IPS DF 6.9 (cell line): ENCODE data around the gene MAPK8IP1.
"Not testable (repeated sequence)": the region's sequence is repeated elsewhere in the genome, so short reads cannot be mapped to it uniquely, and the experiment has no call there.

Experiments used
- DNase-seq: peaks from one replicate; pipeline ENCODE4 v3.0.0-alpha.2; 2013; ENCODE audit warnings: low read depth, low spot score
- H3K27ac ChIP-seq: one replicate; pipeline ENCODE4 v1.5.1; 2013; ENCODE audit warnings: low read length, control low read depth
- H3K27me3 ChIP-seq: 2 replicates; pipeline ENCODE4 v1.6.1; 2013; ENCODE audit warnings: mild to moderate bottlenecking, low read length; ENCODE audit not compliant: control insufficient read depth, insufficient read depth
- H3K36me3 ChIP-seq: 2 replicates; pipeline ENCODE4 v1.6.1; 2013; ENCODE audit warnings: low read length; ENCODE audit not compliant: control insufficient read depth, insufficient read depth
- H3K4me1 ChIP-seq: 2 replicates; pipeline ENCODE4 v1.6.1; 2013; ENCODE audit warnings: low read length; ENCODE audit not compliant: control insufficient read depth, insufficient read depth
- H3K4me3 ChIP-seq: 2 replicates; pipeline ENCODE4 v1.5.1; 2013; ENCODE audit warnings: mild to moderate bottlenecking, low read length
- H3K9me3 ChIP-seq: 2 replicates; pipeline ENCODE4 v1.6.1; 2013; ENCODE audit warnings: low read length, inconsistent platforms; ENCODE audit not compliant: control insufficient read depth, insufficient read depth
- WGBS: extraction: QIAGEN DNeasy Blood & Tissue Kit; methylation state at CpG from one replicate; pipeline ENCODE4 v1.1.7; 2013; ENCODE audit warnings: mixed read lengths, missing lambda C conversion rate; ENCODE audit not compliant: insufficient read length, insufficient coverage; 5-methylcytosine and 5-hydroxymethylcytosine counted together

The MAPK8IP1 gene

DNA sequence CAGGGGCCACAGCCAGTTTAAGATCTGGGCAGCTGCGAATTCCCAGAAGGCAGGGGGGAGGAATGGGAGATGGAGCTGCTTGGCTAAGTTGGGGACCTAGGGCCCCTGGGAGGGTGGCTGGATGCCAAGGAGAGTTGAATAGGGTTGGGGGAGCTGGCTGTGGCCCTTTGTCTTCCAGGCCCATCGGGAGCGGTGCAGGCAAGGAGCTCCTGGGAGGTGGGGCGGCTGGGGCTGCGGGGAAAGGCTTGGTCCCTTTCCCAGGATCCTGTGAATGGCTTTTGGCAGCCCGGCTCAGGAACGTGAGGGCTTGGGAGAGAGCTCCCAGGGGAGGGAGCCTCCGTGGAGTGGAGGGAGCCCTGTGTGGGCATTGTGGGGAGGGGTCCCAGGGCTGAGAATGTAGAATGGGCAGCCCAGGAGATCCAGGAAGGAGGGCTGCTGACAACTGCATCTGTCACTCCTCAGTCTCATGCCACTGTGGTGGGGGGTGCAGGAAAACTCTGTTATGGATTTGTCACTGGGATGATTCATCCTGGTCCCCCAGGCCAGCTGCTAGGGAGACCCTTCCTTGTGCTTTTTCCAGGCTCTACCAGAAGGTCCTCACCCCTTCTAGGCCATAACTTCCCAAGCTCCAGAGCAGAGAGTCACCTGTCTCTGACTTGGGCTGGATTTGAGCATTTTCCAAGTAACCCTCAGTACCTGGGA, 15.6 kb downstream of the MAPK8IP1 start:
- peaks cover 8% of the 10 kb centered on the region for H3K4me1 ChIP-seq
- no CpG with 5 or more reads among the region's 8 CpGs for WGBS
- no peaks in the 10 kb centered on the region for H3K9me3 ChIP-seq
- H3K36me3 ChIP-seq = peaks cover 12% of the 10 kb centered on the region
- no peak overlapping the region for H3K27ac ChIP-seq
- no peak overlapping the region; the same call in 1 of the 2 replicates for H3K4me3 ChIP-seq
- H3K27me3 ChIP-seq = no peaks in the 10 kb centered on the region
- no peak for DNase-seq

DNA sequence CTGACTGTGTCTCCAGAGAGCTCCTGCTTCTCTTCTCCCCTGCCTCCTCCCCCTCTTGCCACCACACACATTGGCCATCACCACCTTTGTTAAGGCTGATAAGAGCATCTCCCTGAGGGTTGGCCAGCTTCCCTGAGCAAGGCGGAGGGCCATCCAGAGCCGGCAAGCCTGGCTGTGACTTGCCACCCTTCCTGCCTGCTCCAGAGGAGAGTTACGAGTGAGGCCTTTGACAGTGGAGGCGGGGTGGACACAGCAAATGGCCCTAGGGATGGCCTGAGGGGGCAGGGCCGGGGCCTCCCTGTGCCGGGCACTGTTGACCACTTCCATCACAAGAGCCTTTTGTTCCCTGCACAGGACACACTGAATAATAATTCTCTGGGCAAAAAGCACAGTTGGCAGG, 16.2 kb downstream of the MAPK8IP1 start:
- Histone ChIP-seq H3K36me3 (peaks cover 12% of the 10 kb centered on the region), H3K27ac (no peak overlapping the region), H3K27me3 (no peaks in the 10 kb centered on the region), H3K9me3 (no peaks in the 10 kb centered on the region), H3K4me3 (no peak overlapping the region), H3K4me1 (peaks cover 7% of the 10 kb centered on the region)
- DNase-seq = no peak
- WGBS = no CpG with 5 or more reads among the region's 6 CpGs

- DNase-seq = no peak
- WGBS = no CpG with 5 or more reads among the region's 56 CpGs
These were observed 17.3 kb downstream of the MAPK8IP1 start for GRCh38 chr11:45902452-45903380.

DNA sequence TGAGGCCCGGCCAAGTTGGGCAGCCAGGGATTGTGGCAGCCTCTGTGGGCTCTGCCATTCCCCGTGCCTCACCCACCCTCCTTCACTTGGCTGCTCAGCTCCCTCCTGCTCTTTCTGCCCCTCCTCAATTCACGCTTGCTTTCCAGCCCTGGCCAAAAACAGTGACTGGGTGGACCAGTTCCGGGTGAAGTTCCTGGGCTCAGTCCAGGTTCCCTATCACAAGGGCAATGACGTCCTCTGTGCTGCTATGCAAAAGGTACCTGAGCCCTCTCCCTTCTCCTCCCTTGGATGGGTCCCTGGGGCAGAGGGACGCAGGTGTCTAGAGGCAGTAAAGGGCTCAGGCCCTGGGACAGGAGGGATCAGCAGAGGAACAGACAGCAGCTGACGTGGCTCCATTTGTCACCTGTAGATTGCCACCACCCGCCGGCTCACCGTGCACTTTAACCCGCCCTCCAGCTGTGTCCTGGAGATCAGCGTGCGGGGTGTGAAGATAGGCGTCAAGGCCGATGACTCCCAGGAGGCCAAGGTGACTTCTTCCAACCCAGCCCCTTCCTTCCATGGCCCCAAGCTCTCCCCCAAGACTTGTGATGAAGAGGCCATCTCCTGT, 19.0 kb downstream of the MAPK8IP1 start:
- H3K4me1 ChIP-seq = peaks cover 4% of the 10 kb centered on the region
- no peaks in the 10 kb centered on the region for H3K9me3 ChIP-seq
- H3K4me3 ChIP-seq = no peak overlapping the region
- H3K27ac ChIP-seq = no peak overlapping the region
- DNase-seq = no peak
- H3K27me3 ChIP-seq = no peaks in the 10 kb centered on the region
- WGBS = no CpG with 5 or more reads among the region's 15 CpGs
- peaks cover 13% of the 10 kb centered on the region for H3K36me3 ChIP-seq

More at GRCh38 chr11:45902452-45903380, 17.3 kb downstream of the MAPK8IP1 start:
- Histone ChIP-seq H3K27ac (no peak overlapping the region), H3K9me3 (no peaks in the 10 kb centered on the region), H3K36me3 (peaks cover 12% of the 10 kb centered on the region), H3K4me3 (no peak overlapping the region), H3K4me1 (peaks cover 4% of the 10 kb centered on the region), H3K27me3 (no peaks in the 10 kb centered on the region)

DNA sequence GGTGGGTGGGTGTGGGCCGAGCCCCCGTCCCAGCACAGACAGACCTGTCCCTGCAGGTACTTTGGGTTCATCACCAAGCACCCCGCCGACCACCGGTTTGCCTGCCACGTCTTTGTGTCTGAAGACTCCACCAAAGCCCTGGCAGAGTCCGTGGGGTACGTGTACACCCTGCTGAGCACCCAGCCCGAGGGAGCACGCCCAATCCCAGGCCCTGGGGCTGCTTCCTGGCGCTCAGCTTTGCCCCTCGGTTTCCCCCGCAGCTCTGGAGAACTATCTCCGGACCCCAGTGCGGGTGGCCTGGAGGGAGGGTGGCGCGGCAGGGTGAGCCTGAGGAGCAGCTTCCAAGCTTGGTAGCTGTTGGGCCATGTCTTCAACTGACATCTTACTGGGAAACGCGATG, 19.6 kb downstream of the MAPK8IP1 start:
- no peaks in the 10 kb centered on the region for H3K9me3 ChIP-seq
- no peak overlapping the region for H3K4me3 ChIP-seq
- H3K27ac ChIP-seq = no peak overlapping the region
- H3K27me3 ChIP-seq = no peaks in the 10 kb centered on the region
- no peak for DNase-seq
- peaks cover 4% of the 10 kb centered on the region for H3K4me1 ChIP-seq
- WGBS = no CpG with 5 or more reads among the region's 19 CpGs
- peaks cover 17% of the 10 kb centered on the region for H3K36me3 ChIP-seq

DNA sequence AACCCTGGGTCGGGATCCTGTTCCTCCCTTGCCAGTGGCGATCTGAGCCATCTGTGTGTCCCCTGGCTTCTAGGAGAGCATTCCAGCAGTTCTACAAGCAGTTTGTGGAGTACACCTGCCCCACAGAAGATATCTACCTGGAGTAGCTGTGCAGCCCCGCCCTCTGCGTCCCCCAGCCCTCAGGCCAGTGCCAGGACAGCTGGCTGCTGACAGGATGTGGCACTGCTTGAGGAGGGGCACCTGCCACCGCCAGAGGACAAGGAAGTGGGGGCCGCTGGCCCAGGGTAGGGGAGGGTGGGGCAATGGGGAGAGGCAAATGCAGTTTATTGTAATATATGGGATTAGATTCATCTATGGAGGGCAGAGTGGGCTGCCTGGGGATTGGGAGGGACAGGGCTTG, 20.1 kb downstream of the MAPK8IP1 start:
- H3K27me3 ChIP-seq, DNase-seq, H3K9me3 ChIP-seq, H3K27ac ChIP-seq, H3K4me3 ChIP-seq, H3K4me1 ChIP-seq: not testable (repeated sequence)
- WGBS = no CpG with 5 or more reads among the region's 6 CpGs
- peaks cover 17% of the 10 kb centered on the region for H3K36me3 ChIP-seq

DNA sequence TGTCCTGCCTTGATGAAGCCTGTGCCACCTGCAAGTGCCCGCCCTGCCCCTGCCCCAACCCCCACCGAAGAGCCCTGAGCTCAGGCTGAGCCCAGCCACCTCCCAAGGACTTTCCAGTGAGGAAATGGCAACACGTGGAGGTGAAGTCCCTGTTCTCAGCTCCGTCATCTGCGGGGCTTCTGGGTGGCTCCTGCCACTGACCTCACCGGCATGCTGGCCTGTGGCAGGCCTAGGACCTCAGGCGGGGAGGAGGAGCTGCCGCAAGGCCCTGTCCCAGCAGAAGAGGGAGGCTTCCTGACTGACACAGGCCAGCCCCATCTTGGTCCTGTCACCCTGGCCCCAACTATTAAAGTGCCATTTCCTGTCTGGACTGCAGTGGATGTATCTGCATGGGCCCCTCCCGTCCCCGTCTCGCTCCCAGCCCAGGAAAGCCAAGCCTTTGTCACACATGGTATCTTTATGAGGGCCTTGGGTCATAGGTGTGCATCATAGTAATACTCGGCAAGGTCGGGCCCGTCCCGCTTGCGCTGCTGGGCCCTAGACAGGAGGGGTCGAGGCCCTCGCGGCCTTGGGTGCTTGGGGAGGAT, 20.7 kb downstream of the MAPK8IP1 start:
- no peaks in the 10 kb centered on the region for H3K4me1 ChIP-seq
- peaks cover 17% of the 10 kb centered on the region for H3K36me3 ChIP-seq
- DNase-seq = no peak
- H3K9me3 ChIP-seq = no peaks in the 10 kb centered on the region
- no peak overlapping the region for H3K27ac ChIP-seq
- WGBS = no CpG with 5 or more reads among the region's 19 CpGs
- no peaks in the 10 kb centered on the region for H3K27me3 ChIP-seq
- no peak overlapping the region for H3K4me3 ChIP-seq

DNA sequence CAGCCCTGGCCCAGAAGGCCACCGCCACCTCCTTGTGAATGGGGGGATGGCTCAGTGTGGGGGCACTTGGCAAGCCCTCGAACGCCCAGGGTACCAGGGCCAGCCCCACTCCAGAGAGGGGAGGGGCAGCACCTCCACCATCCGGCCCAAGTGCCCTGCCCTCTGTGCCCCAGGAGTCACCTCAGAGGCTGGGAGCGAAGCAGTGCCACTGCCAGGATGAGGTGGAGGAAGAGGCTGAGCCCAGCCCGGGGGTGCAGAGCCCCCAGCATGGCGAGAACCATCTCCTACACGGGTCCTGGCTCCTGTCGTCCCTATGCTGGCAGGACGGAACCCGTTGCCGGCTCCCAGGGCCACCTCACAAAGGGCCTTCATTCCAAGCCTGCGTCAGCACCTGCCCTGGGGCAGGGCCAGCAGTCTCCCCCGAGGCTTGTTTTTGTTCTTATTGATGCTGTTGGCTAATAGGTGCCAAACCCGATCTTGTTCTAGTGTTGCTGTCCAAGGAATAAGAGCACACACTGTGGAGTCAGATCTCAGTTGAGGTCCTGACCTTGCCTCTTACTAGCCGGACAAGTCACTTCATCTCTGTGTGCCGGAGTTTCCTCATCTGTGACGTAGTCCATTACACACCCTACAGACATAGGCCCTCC, 21.6 kb downstream of the MAPK8IP1 start, which contains the start of gene FREY1:
Gene FREY1, minus strand, starts transcription at position 307 of the 647 bp plus-strand sequence. Its CDS starts 26 bp downstream, at position 281.
- H3K4me1 ChIP-seq = no peaks in the 10 kb centered on the region
- no peak for DNase-seq
- H3K4me3 ChIP-seq = no peak within 1 kb of the TSS
- WGBS = no CpG with 5 or more reads among the region's 18 CpGs
- H3K27me3 ChIP-seq = no peaks in the 10 kb centered on the region
- H3K9me3 ChIP-seq = no peaks in the 10 kb centered on the region
- H3K36me3 ChIP-seq = peaks cover 17% of the 10 kb centered on the region
- no peak within 1 kb of the TSS for H3K27ac ChIP-seq

- no peak for DNase-seq
- Histone ChIP-seq H3K4me3 (no peak overlapping the region), H3K9me3 (no peaks in the 10 kb centered on the region), H3K36me3 (peaks cover 17% of the 10 kb centered on the region), H3K4me1 (no peaks in the 10 kb centered on the region), H3K27ac (no peak overlapping the region), H3K27me3 (no peaks in the 10 kb centered on the region)
- no CpG with 5 or more reads among the region's 8 CpGs for WGBS
These were observed 22.5 kb downstream of the MAPK8IP1 start for GRCh38 chr11:45907911-45908370.
